ENCODE measurements around the gene CROCC.
"Not testable (repeated sequence)": the region's sequence is repeated elsewhere in the genome, so short reads cannot be mapped to it uniquely, and the experiment has no call there.

CROCC gene

DNA sequence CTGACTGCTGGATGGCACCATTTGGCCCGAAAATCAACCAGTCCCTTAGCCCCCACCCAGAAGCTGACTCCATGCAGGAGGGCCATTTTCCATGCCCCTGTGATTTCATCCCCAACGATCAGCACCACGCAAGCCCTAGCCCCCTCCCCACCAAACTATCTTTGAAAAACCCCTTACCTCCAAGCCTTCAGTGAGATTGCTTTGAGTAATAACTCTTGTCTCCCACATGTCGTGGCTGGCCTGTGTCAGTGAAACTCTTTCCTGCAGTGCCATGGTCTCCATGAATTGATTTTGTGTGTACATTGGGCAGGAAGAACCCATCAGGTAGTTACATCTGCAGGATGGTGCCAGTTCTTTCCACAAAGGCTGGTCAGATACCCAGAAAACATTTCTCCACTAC, 27.9 kb upstream of the CROCC start:
- DNase-seq; H3K9me3 Mint-ChIP-seq; H3K36me3 Mint-ChIP-seq (ENCODE audit: low read depth); H3K4me3 Mint-ChIP-seq; H3K27ac Mint-ChIP-seq; ATAC-seq; H3K27me3 Mint-ChIP-seq: not testable (repeated sequence)
- peaks cover 45% of the 10 kb centered on the region for H3K4me1 Mint-ChIP-seq

- DNase-seq; H3K27me3 Mint-ChIP-seq; ATAC-seq; H3K36me3 Mint-ChIP-seq (ENCODE audit: low read depth); H3K9me3 Mint-ChIP-seq: not testable (repeated sequence)
- peak overlapping the region; percentile 72 for H3K4me3 Mint-ChIP-seq
- peak overlapping the region; percentile 99 for H3K27ac Mint-ChIP-seq
- peaks cover 40% of the 10 kb centered on the region for H3K4me1 Mint-ChIP-seq
These were observed 27.4 kb upstream of the CROCC start for GRCh38 chr1:16894338-16894737.

GRCh38 chr1:16895233-16895597, 26.5 kb upstream of the CROCC start:
- Mint-ChIP-seq H3K27ac (peak overlapping the region; percentile 99), H3K4me3 (peak overlapping the region; percentile 72), H3K4me1 (peaks cover 32% of the 10 kb centered on the region)
- not testable (repeated sequence) for H3K36me3 Mint-ChIP-seq (ENCODE audit: low read depth); ATAC-seq; DNase-seq; H3K9me3 Mint-ChIP-seq; H3K27me3 Mint-ChIP-seq

DNA sequence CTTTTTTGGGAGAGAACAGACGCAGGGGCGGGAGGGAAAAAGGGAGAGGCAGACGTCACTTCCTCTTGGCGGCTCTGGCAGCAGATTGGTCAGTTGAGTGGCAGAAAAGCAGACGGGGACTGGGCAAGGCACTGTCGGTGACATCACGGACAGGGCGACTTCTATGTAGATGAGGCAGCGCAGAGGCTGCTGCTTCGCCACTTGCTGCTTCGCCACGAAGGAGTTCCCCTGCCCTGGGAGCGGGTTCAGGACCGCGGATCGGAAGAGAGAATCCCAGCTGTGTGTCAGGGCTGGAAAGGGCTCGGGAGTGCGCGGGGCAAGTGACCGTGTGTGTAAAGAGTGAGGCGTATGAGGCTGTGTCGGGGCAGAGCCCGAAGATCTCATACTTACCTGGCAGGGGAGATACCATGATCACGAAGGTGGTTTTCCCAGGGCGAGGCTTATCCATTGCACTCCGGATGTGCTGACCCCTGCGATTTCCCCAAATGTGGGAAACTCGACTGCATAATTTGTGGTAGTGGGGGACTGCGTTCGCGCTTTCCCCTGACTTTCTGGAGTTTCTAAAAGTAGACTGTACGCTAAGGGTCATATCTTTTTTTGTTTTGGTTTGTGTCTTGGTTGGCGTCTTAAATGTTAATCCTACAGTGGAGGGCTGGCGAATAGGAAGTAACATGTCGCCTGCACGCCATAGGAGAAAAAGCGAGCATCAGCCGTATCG, 26.0 kb upstream of the CROCC start, which contains the start of gene RNU1-2:
TSS of gene RNU1-2 (plus strand) at position 383 of the 718 bp plus-strand sequence.
- DNase-seq (peak; percentile 76), ATAC-seq (peak; percentile 100)
- H3K36me3 Mint-ChIP-seq (ENCODE audit: low read depth); H3K9me3 Mint-ChIP-seq; H3K27me3 Mint-ChIP-seq: not testable (repeated sequence)
- Mint-ChIP-seq H3K27ac (peak within 1 kb of the TSS; percentile 99), H3K4me1 (peaks cover 33% of the 10 kb centered on the region), H3K4me3 (peak within 1 kb of the TSS; percentile 72)

GRCh38 chr1:16896316-16897055, 25.2 kb upstream of the CROCC start:
- not testable (repeated sequence) for H3K9me3 Mint-ChIP-seq; H3K27me3 Mint-ChIP-seq; ATAC-seq; H3K36me3 Mint-ChIP-seq (ENCODE audit: low read depth)
- Mint-ChIP-seq H3K4me1 (peaks cover 41% of the 10 kb centered on the region), H3K4me3 (peak overlapping the region; percentile 72), H3K27ac (peak overlapping the region; percentile 99)
- DNase-seq, result peak; percentile 68

GRCh38 chr1:16897653-16898052, 24.1 kb upstream of the CROCC start:
- Mint-ChIP-seq H3K4me1 (peaks cover 48% of the 10 kb centered on the region), H3K27ac (peak overlapping the region; percentile 13), H3K4me3 (peak overlapping the region; percentile 21)
- H3K27me3 Mint-ChIP-seq; ATAC-seq; DNase-seq; H3K9me3 Mint-ChIP-seq; H3K36me3 Mint-ChIP-seq (ENCODE audit: low read depth): not testable (repeated sequence)

DNA sequence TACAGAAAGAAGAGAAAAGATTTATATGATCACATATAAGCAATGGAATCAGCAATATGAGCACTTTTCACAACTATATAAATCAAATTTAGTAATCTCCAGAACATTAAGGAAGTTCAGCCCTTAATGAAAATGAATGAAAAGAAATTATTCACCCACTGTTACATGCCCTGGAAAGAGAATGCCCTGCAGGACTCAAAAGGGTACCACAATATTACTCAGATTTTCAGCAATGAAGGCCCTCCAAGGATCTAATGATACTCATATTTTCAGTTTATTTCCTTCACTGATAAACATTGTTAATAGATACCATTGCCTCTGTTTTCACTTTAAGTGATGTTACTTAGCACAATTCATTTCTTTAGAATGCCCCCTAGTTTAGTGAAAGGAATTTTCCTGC, 23.4 kb upstream of the CROCC start:
- not testable (repeated sequence) for H3K27ac Mint-ChIP-seq; H3K27me3 Mint-ChIP-seq; DNase-seq; H3K36me3 Mint-ChIP-seq (ENCODE audit: low read depth); ATAC-seq; H3K4me3 Mint-ChIP-seq; H3K9me3 Mint-ChIP-seq
- peaks cover 48% of the 10 kb centered on the region for H3K4me1 Mint-ChIP-seq

GRCh38 chr1:16899020-16899419, 22.7 kb upstream of the CROCC start:
- ATAC-seq; DNase-seq; H3K9me3 Mint-ChIP-seq; H3K27me3 Mint-ChIP-seq; H3K4me3 Mint-ChIP-seq; H3K36me3 Mint-ChIP-seq (ENCODE audit: low read depth); H3K27ac Mint-ChIP-seq: not testable (repeated sequence)
- H3K4me1 Mint-ChIP-seq, result peaks cover 48% of the 10 kb centered on the region

DNA sequence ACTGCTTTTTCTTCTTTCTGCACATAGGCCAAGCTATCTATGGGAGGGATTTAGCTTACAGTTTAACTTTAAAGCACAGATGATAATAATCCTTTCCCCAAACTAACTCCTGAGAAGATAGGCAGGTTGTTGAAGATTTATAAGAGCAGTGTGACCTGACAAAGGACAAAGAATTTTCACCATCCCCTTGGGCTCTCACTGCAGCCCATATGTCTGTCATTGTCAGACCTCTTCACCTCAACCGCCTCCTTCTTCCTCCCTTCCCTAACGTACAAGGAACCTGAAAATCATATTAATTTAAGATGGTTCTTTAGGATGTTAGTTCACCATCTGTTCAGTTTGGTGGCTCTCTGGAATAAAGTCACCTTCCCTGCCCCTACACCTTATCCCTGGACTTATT, 21.0 kb upstream of the CROCC start:
- Mint-ChIP-seq H3K4me1 (peaks cover 38% of the 10 kb centered on the region), H3K9me3 (no peaks in the 10 kb centered on the region)

DNA sequence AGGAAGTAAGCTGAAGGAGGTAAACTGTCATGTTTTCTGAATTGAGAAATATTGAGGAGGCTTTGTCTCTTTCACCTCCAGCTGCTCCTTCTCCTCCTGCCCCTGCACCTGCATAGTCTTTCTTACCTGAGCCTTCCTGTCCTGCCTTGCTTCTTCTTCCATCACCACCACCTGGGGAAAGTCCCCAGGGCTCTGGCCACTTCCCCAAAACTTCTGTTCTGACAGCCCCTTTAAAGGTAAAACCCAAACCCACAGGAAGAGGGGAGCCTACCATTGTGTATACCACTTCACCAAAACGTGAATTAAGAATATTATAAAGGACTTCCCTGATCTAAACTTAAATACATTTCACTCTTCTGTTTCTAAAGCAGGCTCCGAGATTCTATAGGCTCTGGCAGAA, 20.4 kb upstream of the CROCC start:
- DNase-seq; H3K4me3 Mint-ChIP-seq; H3K36me3 Mint-ChIP-seq (ENCODE audit: low read depth); H3K27ac Mint-ChIP-seq; ATAC-seq; H3K27me3 Mint-ChIP-seq; H3K9me3 Mint-ChIP-seq: not testable (repeated sequence)
- peaks cover 34% of the 10 kb centered on the region for H3K4me1 Mint-ChIP-seq

More for the DNA sequence above, 21.0 kb upstream of the CROCC start:
- Mint-ChIP-seq H3K36me3 (ENCODE audit: low read depth) (no peaks in the 10 kb centered on the region), H3K27me3 (peaks cover 2% of the 10 kb centered on the region), H3K27ac (no peak overlapping the region), H3K4me3 (no peak overlapping the region)
- DNase-seq, result no peak
- ATAC-seq, result no peak

DNA sequence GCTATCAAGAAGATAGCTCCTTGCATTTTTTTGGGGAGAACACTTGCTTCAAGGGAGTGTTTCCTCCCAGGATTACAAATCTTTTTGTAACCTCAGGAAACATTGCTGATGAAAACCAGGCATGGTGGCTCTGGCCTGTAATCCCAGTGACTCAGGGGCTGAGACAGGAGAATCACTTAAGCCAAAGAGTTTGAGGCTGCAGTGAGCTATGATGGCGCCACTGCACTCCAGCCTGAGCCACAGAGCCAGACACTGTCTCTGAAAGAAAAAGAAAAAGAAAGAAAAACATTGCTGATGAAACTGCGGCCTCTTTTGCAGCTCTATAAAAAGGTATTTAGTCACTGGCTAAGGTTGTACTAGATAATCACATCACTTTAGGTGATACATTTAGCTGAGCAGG, 18.7 kb upstream of the CROCC start:
- Mint-ChIP-seq H3K27ac (no peak overlapping the region), H3K4me1 (peaks cover 23% of the 10 kb centered on the region), H3K4me3 (no peak overlapping the region), H3K36me3 (ENCODE audit: low read depth) (no peaks in the 10 kb centered on the region), H3K27me3 (no peaks in the 10 kb centered on the region), H3K9me3 (no peaks in the 10 kb centered on the region)
- ATAC-seq, result no peak
- DNase-seq, result no peak

DNA sequence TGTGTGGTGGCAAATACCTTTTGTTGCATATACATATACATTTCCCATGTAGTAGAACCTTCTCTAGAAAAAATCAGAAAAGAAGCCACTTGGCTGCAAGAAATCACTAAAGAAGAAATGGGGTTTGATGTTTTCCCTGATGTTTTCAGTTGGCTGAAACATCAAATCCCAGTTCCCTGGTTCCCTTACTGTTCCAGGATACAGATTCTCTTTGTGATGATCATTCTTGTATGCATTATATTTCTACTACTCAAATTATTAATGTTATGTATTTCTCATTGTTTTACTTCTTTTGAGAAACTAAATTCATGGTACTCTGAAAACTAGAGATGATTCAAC, 18.3 kb upstream of the CROCC start:
- H3K27ac Mint-ChIP-seq, result no peak overlapping the region
- H3K9me3 Mint-ChIP-seq, result no peaks in the 10 kb centered on the region
- no peak for DNase-seq
- no peaks in the 10 kb centered on the region for H3K27me3 Mint-ChIP-seq
- H3K36me3 Mint-ChIP-seq (ENCODE audit: low read depth), result no peaks in the 10 kb centered on the region
- peaks cover 23% of the 10 kb centered on the region for H3K4me1 Mint-ChIP-seq
- H3K4me3 Mint-ChIP-seq, result no peak overlapping the region
- no peak for ATAC-seq

DNA sequence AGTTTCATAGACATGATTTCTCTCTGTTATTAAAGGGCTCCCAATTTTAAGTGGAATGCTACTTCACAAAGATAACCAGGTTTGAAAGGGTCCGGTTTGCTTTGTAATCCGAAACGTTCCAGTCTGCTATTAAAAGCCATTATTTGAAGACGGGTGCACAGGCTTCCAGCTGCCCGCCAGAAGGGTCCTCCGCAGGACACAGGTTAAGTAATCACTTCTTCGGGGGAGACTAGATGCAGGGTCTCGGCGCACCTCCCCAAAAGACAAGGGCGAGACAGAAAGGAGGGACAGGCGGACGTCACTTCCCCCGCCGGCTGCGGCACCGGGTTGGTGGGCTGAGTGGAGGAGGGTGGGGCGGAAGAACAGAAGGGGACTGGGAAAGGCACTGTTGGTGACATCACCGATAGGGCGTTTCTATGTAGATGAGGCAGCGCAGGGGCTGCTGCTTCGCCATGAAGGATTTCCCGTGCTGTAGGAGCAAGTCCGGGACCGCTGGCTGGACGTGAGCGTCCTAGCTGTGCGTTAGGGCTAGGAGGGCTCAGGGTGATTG, 17.1 kb upstream of the CROCC start:
- no peak overlapping the region for H3K4me3 Mint-ChIP-seq
- no peaks in the 10 kb centered on the region for H3K36me3 Mint-ChIP-seq (ENCODE audit: low read depth)
- ATAC-seq (peak; percentile 94), DNase-seq (peak; percentile 100)
- peaks cover 23% of the 10 kb centered on the region for H3K4me1 Mint-ChIP-seq
- H3K9me3 Mint-ChIP-seq, result no peaks in the 10 kb centered on the region
- no peak overlapping the region for H3K27ac Mint-ChIP-seq
- H3K27me3 Mint-ChIP-seq, result no peaks in the 10 kb centered on the region

GRCh38 chr1:16905110-16905867, 16.4 kb upstream of the CROCC start:
- no peaks in the 10 kb centered on the region for H3K36me3 Mint-ChIP-seq (ENCODE audit: low read depth)
- H3K27ac Mint-ChIP-seq, result no peak overlapping the region
- ATAC-seq (peak; percentile 80), DNase-seq (peak; percentile 53)
- no peak overlapping the region for H3K4me3 Mint-ChIP-seq
- no peaks in the 10 kb centered on the region for H3K9me3 Mint-ChIP-seq
- peaks cover 25% of the 10 kb centered on the region for H3K4me1 Mint-ChIP-seq
- no peaks in the 10 kb centered on the region for H3K27me3 Mint-ChIP-seq
